K562 (cell line): ENCODE measurements around the gene ACBD3. TPM values are rescaled to one million over a fixed set of nuclear protein-coding genes. Genes with fewer than 3 reads are reported as not detected.

Source experiments
- ATAC-seq: fragments of 200-7000 bp; cut with Tn5 transposase; 3 replicates; pipeline ENCODE4 v1.9.1; 2020; ENCODE audit warnings: moderate library complexity
- BruUV-seq: library from RNA; stranded (reverse); fragments of 400-500 nt; replicated peaks from 2 replicates; lab custom pipeline; 2021; lab: Mats Ljungman, UMichigan
- CTCF ChIA-PET: fragments of 300-600 bp; formaldehyde crosslinking; extraction: SDS; loops from one replicate; lab custom pipeline; 2021; ENCODE audit warnings: low intra/inter-chr PET ratio; lab: Yijun Ruan, JAX
- POLR2A ChIA-PET: fragments of 300-600, 350-650 bp; sonication (Branson Sonifier 250); formaldehyde crosslinking; extraction: SDS; loops from one replicate; lab custom pipeline; 2021; ENCODE audit warnings: antibody characterized with exemption, inconsistent platforms; lab: Yijun Ruan, JAX
- DNase-seq, 4 experiments: peaks; one replicate each; pipeline versions ENCODE4 v3.0.0 to v3.0.0-alpha.2; 2011 to 2018; ENCODE audit warnings: low spot score in 3 of 4, mixed read lengths in 3 of 4; ENCODE audit errors: extremely low read depth in 1 of 4
- FAIRE-seq: peaks from 2 replicates; lab custom pipeline; 2011; peaks lifted over from hg19 to GRCh38; lab: Jason Lieb, UNC
- H2AFZ ChIP-seq: 2 replicates; pipeline ENCODE4 v1.6.0; 2011; ENCODE audit warnings: low read depth, low read length, control low read depth, inconsistent platforms
- H3K27ac ChIP-seq: fragments of 200-600 bp; 3 replicates; pipeline ENCODE4 v1.8.0; 2011; ENCODE audit warnings: low read depth, mild to moderate bottlenecking, control low read depth, inconsistent platforms, low read length, moderate library complexity, mixed read lengths; ENCODE audit errors: extremely low read depth
- H3K27me3 ChIP-seq, 2 experiments: fragments of 300-600 bp in 1 of 2; 2 replicates in 1 of 2; 3 replicates in 1 of 2; pipeline versions ENCODE4 v1.6.0 to v1.8.0; 2011; ENCODE audit warnings: inconsistent platforms in 2 of 2, low read length in 2 of 2, mild to moderate bottlenecking in 1 of 2, mixed read lengths in 1 of 2, moderate library complexity in 1 of 2; ENCODE audit not compliant: control insufficient read depth in 2 of 2, insufficient read depth in 2 of 2
- H3K36me3 ChIP-seq: fragments of 300-600 bp; 3 replicates; pipeline ENCODE4 v1.8.0; 2011; ENCODE audit warnings: mild to moderate bottlenecking, low read length, inconsistent platforms; ENCODE audit not compliant: control insufficient read depth, insufficient read depth
- H3K4me1 ChIP-seq, 2 experiments: fragments of 200-600 bp in 1 of 2; replicated peaks in 1 of 2; 2 replicates in 1 of 2; 3 replicates in 1 of 2; pipeline versions ENCODE4 v1.5.1 to v1.8.0; 2011; ENCODE audit warnings: inconsistent platforms in 2 of 2, low read length in 2 of 2, mild to moderate bottlenecking in 1 of 2, mixed read lengths in 1 of 2, moderate library complexity in 1 of 2; ENCODE audit not compliant: control insufficient read depth in 2 of 2, insufficient read depth in 2 of 2
- H3K4me2 ChIP-seq: 2 replicates; pipeline ENCODE4 v1.6.1; 2011; ENCODE audit warnings: low read length, control low read depth, inconsistent platforms, mixed read lengths; ENCODE audit not compliant: insufficient read depth
- H3K4me3 ChIP-seq: fragments of 200-600 bp; sonication (generic), shearing (Covaris generic); 2 replicates; pipeline ENCODE4 v1.5.1; 2016; ENCODE audit warnings: control low read depth, inconsistent platforms
- H3K79me2 ChIP-seq: fragments of 200-600 bp; 3 replicates; pipeline ENCODE4 v1.8.0; 2011; ENCODE audit warnings: low read length, inconsistent platforms; ENCODE audit not compliant: control insufficient read depth, insufficient read depth
- H3K9ac ChIP-seq, 2 experiments: 2 replicates each; pipeline versions ENCODE4 v1.6.0 to v1.6.1; 2011; ENCODE audit warnings: low read depth in 2 of 2, low read length in 2 of 2, control low read depth in 1 of 2, inconsistent platforms in 1 of 2, mild to moderate bottlenecking in 1 of 2, mixed read lengths in 1 of 2; ENCODE audit not compliant: insufficient read depth in 1 of 2
- H3K9me1 ChIP-seq: one replicate; pipeline ENCODE4 v1.6.0; 2011; ENCODE audit warnings: inconsistent platforms, mild to moderate bottlenecking, low read length, moderate library complexity; ENCODE audit not compliant: control insufficient read depth, insufficient read depth
- H3K9me3 ChIP-seq: replicated peaks from 2 replicates; pipeline ENCODE4 v1.5.1; 2011; ENCODE audit warnings: low read depth, low read length, inconsistent platforms; ENCODE audit not compliant: control insufficient read depth, insufficient read depth
- H4K20me1 ChIP-seq: replicated peaks from 2 replicates; pipeline ENCODE4 v1.6.1; 2011; ENCODE audit warnings: low read length, inconsistent platforms, mixed read lengths; ENCODE audit not compliant: control insufficient read depth, insufficient read depth
- GABPB1 ChIP-seq: sonication (generic); formaldehyde crosslinking; IDR thresholded peaks from 2 replicates; pipeline ENCODE4 v1.8.0; 2022; ENCODE audit warnings: mild to moderate bottlenecking, missing genetic modification reagents
- MCM3 ChIP-seq: fragments of 450-650 bp; IDR thresholded peaks from 2 replicates; pipeline ENCODE4 v1.6.1; 2016
- NUFIP1 ChIP-seq: fragments of 450-650 bp; IDR thresholded peaks from 2 replicates; pipeline ENCODE4 v1.6.1; 2018; ENCODE audit not compliant: partially characterized antibody
- RBM22 ChIP-seq: fragments of 200-400 bp; formaldehyde crosslinking; IDR thresholded peaks from 2 replicates; pipeline ENCODE4 v1.6.1; 2018; ENCODE audit warnings: low read length, low read depth; ENCODE audit not compliant: poor library complexity, severe bottlenecking
- RCOR1 ChIP-seq, 2 experiments: IDR thresholded peaks; 2 replicates each; pipeline ENCODE4 v1.6.1; 2012; ENCODE audit warnings: low read depth in 2 of 2, low read length in 2 of 2, borderline replicate concordance in 1 of 2, improper control_type of control experiment in 1 of 2
- SMARCC2 ChIP-seq: fragments of 450-650 bp; IDR thresholded peaks from 2 replicates; pipeline ENCODE4 v1.6.1; 2017; ENCODE audit warnings: antibody characterized with exemption, moderate library complexity, mild to moderate bottlenecking, low read depth
- TCF7 ChIP-seq: sonication (generic); IDR thresholded peaks from 2 replicates; pipeline ENCODE4 v1.6.1; 2016; ENCODE audit warnings: antibody characterized with exemption, borderline replicate concordance
- ZNF133 ChIP-seq: fragments of 250-450 bp; sonication (Bioruptor Pico); IDR thresholded peaks from 2 replicates; pipeline ENCODE4 v1.4.0; 2020; ENCODE audit warnings: mild to moderate bottlenecking
- WGBS: fragments of 100-300 bp; shearing (Covaris generic); methylation state at CpG from one replicate; pipeline ENCODE4 v1.1.6; 2016; ENCODE audit warnings: low coverage, mixed read lengths; ENCODE audit not compliant: insufficient coverage; ENCODE audit errors: missing lambda C conversion rate; 5-methylcytosine and 5-hydroxymethylcytosine counted together
- in situ Hi-C: fragments of 300-500 bp; cut with MboI; formaldehyde crosslinking; loops from 4 replicates; pipeline ENCODE4 v1.15.0; 2018; ENCODE audit warnings: inconsistent platforms, mixed read lengths
- intact Hi-C: fragments of 100-400 bp; cut with micrococcal nuclease; formaldehyde crosslinking; loops from 2 replicates; pipeline ENCODE4 v1.14.2; 2022
- polyA plus RNA-seq, 8 experiments: library from polyadenylated mRNA; depleted of rRNA in 4 of 8; stranded (reverse) in 5 of 8; unstranded in 3 of 8; fragments of >200 nt; fragmentation: Nextera tagmentation in 2 of 8; fragmentation: Illumina TruSeq in 1 of 8; extraction: Ambion mirVana in 2 of 8; extraction: Trizol in 1 of 8; gene quantifications; 2 replicates each; pipeline versions ENCODE4 v1.2.1 to v1.2.3, GENCODE V29; 2011 to 2014; ENCODE audit warnings: inconsistent platforms in 1 of 8, missing spikeins in 1 of 8
- total RNA-seq, 7 experiments: library from RNA; depleted of rRNA in 6 of 7; stranded (reverse); fragments of >200 nt in 6 of 7; fragmentation: Illumina TruSeq in 2 of 7; extraction: Trizol in 2 of 7; gene quantifications; 2 replicates each; pipeline versions ENCODE4 v1.2.1 to v1.2.3, GENCODE V29; 2011 to 2021; ENCODE audit warnings: low replicate concordance in 1 of 7
- TF ChIP-seq, protein P1 (sequence below), 2 experiments: fragments of 450-650 bp; IDR thresholded peaks; 2 replicates each; pipeline ENCODE4 v1.6.1; 2018; ENCODE audit warnings: mild to moderate bottlenecking in 2 of 2, low read depth in 1 of 2; ENCODE audit not compliant: partially characterized antibody in 2 of 2
- TF ChIP-seq, protein P2 (sequence below), 2 experiments: fragments of 450-650 bp; conservative IDR thresholded peaks; 2 replicates each; pipeline ENCODE4 v1.6.1; 2017; ENCODE audit warnings: mild to moderate bottlenecking in 2 of 2, moderate library complexity in 2 of 2
- TF ChIP-seq, protein P3 (sequence below): IDR thresholded peaks from 3 replicates; pipeline ENCODE4 v1.6.1; 2011; ENCODE audit warnings: borderline replicate concordance, mild to moderate bottlenecking, moderate library complexity; ENCODE audit not compliant: insufficient read length; ENCODE audit errors: extremely low read depth
- TF ChIP-seq, protein P4 (sequence below), 2 experiments: fragments of 450-650 bp; IDR thresholded peaks; 2 replicates each; pipeline ENCODE4 v1.6.1; 2016

Gene ACBD3
- total and polyA plus RNA-seq, 9 of the 15 experiments (the other 6 are each of a cell fraction or from before 2014, with no cell fraction given) = 11.1 to 36.7 (median 26.9) TPM

DNA sequence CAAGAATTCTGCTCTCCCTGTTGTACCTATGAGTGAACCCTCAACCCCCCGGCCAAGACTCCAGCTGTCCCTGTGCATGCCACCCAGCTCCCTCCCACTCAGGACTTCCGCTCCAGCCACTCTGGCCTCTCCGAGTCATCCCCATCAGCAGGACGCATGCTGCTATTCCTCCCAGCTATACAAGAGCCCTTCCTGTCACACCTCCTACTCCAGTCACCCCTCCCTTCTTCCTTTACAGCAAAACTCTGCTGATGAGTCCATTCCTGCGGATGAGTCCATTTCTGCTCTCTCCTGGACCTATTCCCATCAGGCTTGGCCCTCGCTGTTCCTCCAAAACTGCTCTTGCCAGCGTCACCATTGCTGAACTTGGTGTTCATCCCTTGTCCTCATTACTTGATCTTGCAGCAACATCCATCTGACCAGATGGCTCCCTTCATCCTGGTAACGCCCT is 81.8 kb downstream of the ACBD3 start:
- WGBS = 21% methylated on average over 8 of the region's 8 CpGs
- no peak for DNase-seq
- TF ChIP-seq NUFIP1 = no peak
- no peak for TF ChIP-seq TCF7
- TF ChIP-seq RBM22 = no peak
- TF ChIP-seq, protein P1, sequence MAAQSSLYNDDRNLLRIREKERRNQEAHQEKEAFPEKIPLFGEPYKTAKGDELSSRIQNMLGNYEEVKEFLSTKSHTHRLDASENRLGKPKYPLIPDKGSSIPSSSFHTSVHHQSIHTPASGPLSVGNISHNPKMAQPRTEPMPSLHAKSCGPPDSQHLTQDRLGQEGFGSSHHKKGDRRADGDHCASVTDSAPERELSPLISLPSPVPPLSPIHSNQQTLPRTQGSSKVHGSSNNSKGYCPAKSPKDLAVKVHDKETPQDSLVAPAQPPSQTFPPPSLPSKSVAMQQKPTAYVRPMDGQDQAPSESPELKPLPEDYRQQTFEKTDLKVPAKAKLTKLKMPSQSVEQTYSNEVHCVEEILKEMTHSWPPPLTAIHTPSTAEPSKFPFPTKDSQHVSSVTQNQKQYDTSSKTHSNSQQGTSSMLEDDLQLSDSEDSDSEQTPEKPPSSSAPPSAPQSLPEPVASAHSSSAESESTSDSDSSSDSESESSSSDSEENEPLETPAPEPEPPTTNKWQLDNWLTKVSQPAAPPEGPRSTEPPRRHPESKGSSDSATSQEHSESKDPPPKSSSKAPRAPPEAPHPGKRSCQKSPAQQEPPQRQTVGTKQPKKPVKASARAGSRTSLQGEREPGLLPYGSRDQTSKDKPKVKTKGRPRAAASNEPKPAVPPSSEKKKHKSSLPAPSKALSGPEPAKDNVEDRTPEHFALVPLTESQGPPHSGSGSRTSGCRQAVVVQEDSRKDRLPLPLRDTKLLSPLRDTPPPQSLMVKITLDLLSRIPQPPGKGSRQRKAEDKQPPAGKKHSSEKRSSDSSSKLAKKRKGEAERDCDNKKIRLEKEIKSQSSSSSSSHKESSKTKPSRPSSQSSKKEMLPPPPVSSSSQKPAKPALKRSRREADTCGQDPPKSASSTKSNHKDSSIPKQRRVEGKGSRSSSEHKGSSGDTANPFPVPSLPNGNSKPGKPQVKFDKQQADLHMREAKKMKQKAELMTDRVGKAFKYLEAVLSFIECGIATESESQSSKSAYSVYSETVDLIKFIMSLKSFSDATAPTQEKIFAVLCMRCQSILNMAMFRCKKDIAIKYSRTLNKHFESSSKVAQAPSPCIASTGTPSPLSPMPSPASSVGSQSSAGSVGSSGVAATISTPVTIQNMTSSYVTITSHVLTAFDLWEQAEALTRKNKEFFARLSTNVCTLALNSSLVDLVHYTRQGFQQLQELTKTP (IDR thresholded peaks at IDR 0.05; ENCODE audit: low read depth in 1 of 2, partially characterized antibody in 2 of 2) = no peak
- TF ChIP-seq, protein P2, sequence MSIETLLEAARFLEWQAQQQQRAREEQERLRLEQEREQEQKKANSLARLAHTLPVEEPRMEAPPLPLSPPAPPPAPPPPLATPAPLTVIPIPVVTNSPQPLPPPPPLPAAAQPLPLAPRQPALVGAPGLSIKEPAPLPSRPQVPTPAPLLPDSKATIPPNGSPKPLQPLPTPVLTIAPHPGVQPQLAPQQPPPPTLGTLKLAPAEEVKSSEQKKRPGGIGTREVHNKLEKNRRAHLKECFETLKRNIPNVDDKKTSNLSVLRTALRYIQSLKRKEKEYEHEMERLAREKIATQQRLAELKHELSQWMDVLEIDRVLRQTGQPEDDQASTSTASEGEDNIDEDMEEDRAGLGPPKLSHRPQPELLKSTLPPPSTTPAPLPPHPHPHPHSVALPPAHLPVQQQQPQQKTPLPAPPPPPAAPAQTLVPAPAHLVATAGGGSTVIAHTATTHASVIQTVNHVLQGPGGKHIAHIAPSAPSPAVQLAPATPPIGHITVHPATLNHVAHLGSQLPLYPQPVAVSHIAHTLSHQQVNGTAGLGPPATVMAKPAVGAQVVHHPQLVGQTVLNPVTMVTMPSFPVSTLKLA (conservative IDR thresholded peaks at IDR 0.05) = no peak
- 0 out of 2 replicates have a peak, but pooled peaks have one; percentile 3 for TF ChIP-seq GABPB1 (CRISPR knock-in tag)
- TF ChIP-seq ZNF133 (CRISPR knock-in tag) = no peak
- TF ChIP-seq SMARCC2 = no peak
- no peak for TF ChIP-seq RCOR1 (IDR thresholded peaks at IDR 0.05; ENCODE audit: borderline replicate concordance in 1 of 2, low read depth in 2 of 2, low read length in 2 of 2)
- TF ChIP-seq, protein P3, sequence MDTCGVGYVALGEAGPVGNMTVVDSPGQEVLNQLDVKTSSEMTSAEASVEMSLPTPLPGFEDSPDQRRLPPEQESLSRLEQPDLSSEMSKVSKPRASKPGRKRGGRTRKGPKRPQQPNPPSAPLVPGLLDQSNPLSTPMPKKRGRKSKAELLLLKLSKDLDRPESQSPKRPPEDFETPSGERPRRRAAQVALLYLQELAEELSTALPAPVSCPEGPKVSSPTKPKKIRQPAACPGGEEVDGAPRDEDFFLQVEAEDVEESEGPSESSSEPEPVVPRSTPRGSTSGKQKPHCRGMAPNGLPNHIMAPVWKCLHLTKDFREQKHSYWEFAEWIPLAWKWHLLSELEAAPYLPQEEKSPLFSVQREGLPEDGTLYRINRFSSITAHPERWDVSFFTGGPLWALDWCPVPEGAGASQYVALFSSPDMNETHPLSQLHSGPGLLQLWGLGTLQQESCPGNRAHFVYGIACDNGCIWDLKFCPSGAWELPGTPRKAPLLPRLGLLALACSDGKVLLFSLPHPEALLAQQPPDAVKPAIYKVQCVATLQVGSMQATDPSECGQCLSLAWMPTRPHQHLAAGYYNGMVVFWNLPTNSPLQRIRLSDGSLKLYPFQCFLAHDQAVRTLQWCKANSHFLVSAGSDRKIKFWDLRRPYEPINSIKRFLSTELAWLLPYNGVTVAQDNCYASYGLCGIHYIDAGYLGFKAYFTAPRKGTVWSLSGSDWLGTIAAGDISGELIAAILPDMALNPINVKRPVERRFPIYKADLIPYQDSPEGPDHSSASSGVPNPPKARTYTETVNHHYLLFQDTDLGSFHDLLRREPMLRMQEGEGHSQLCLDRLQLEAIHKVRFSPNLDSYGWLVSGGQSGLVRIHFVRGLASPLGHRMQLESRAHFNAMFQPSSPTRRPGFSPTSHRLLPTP = no peak
- no peak for TF ChIP-seq MCM3
- TF ChIP-seq, protein P4, sequence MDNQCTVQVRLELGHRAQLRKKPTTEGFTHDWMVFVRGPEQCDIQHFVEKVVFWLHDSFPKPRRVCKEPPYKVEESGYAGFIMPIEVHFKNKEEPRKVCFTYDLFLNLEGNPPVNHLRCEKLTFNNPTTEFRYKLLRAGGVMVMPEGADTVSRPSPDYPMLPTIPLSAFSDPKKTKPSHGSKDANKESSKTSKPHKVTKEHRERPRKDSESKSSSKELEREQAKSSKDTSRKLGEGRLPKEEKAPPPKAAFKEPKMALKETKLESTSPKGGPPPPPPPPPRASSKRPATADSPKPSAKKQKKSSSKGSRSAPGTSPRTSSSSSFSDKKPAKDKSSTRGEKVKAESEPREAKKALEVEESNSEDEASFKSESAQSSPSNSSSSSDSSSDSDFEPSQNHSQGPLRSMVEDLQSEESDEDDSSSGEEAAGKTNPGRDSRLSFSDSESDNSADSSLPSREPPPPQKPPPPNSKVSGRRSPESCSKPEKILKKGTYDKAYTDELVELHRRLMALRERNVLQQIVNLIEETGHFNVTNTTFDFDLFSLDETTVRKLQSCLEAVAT (IDR thresholded peaks at IDR 0.05) = no peak

More for the DNA sequence above, 81.8 kb downstream of the ACBD3 start:
- Histone ChIP-seq H4K20me1 (0 out of 2 replicates have a peak, but pooled peaks cover 6% of the 10 kb centered on the region), H3K4me3 (no peak overlapping the region), H3K27me3 (no peaks in the 10 kb centered on the region), H3K9me1 (peaks cover 3% of the 10 kb centered on the region), H3K4me1 (peaks cover 15 to 34% of the 10 kb centered on the region in 2 experiments), H3K4me2 (peak overlapping the region; percentile 6; the same call in 1 of the 2 replicates), H3K9ac (no peak overlapping the region), H3K9me3 (no peaks in the 10 kb centered on the region), H2AFZ (peak overlapping the region; percentile 48; the same call in 1 of the 2 replicates), H3K79me2 (no peaks in the 10 kb centered on the region), H3K27ac (no peak overlapping the region), H3K36me3 (no peaks in the 10 kb centered on the region)
- ChIA-PET CTCF (no interaction called here), POLR2A (interaction anchor here (0.7 to 1.0 kb wide), 4 partner anchors 11 to 76 kb away, joined by 3 to 5 read pairs (median 3); partner anchors contain the start of gene H3-3A)
- intact Hi-C loops (no loop called here), in situ Hi-C loops (no loop called here)
- FAIRE-seq (no peak), ATAC-seq (peak; percentile 37)
- BruUV-seq = no TSS peak
